Activated gamma-delta T cell treated with anti-CD3 and anti-CD28 coated beads, Interleukin-2, amount 50 U/mL, for 16 hours (primary cell): ENCODE data around the gene FGF13.

Experiments
- DNase-seq: peaks from one replicate; pipeline ENCODE4 v3.0.0-alpha.2; 2020; ENCODE audit warnings: low read depth

Gene FGF13

GRCh38 chrX:138664016-138664415 lies 47.5 kb downstream of the FGF13 start:
- DNase-seq = no peak

DNA sequence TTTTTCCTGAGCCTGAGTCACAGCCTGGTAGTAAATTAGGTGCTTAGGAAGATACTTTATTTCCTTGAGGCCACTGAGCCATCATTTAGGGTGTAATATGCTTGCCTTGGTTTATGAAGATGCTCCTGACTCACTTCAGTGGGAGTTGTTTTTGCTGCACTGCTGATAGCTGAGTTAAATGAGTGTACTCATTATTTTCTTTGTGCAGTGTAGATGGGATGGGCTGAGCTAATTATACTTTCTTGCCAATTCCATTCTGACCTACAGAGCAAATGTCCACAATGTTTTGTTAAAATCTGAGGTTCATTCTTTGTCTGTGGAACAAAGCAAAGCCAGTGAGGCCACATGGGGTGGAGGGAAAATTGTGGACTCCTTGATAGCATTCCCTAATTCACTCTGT lies 60.0 kb downstream of the FGF13 start:
- no peak for DNase-seq

DNA sequence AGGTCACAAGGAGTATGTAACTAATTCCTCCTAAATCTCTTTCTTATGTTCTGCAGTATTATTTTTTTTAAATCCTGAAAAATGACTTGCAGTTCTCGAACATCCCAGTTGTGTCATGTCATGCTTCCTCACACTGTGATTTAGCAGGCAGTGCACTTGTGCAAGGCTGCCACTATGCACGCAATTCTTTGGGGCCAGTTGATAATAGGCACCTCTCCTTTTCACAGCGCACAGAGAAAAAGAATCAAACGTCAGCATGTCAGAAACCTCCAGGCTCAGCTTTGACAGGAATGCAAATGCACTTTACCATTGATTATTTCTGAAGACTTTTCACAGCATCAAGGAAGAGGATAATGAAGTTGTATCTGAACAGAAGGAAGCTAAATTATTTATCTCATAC lies 62.9 kb downstream of the FGF13 start:
- no peak for DNase-seq

DNA sequence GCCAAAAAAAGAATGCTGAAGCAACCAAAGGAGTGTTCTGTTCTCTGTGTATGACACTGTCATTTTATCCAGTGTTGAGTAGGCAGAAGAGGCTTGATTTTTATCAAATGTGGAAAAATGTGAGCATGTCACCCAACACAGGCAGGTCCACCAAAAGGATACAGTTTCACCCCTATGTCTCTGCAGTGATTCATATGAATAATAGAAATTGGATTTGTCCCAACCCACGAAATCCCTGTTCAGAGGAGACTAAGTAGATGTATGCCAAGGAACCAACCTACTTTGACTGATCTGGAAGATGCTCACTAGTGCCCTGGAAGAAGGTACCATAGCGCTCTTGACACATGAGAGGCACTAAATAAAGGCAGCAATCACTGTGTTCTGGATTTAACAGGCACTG lies 72.5 kb downstream of the FGF13 start:
- DNase-seq = no peak
